Measurements from ENCODE around the gene STARD5.

DNA sequence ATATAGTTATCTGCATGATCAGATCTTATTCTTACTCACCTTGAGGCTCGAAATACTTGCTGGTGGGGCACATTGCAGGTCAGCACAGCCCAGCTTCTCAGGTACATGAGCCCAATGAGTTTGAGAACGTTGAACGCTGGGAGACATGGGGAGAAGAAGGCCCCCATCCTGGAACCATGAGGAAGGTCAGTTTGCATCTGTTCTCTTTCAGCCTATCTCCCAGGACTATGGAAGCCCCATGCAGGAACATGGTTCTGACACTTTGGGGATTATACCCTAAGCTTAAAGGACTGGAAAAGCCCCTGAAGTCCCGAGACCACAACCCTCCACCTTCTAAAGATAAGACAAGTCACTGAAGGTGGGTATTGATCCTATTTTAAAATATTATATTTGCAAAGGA, 17.4 kb upstream of the STARD5 start:
- no peak for TF ChIP-seq TEAD2 (tag; IDR thresholded peaks at IDR 0.05)
- no peak for TF ChIP-seq RAD21 (CRISPR knock-in tag; conservative IDR thresholded peaks at IDR 0.05 in 1 of 2, IDR thresholded peaks at IDR 0.05 in 1 of 2)
- TF ChIP-seq, protein P1, sequence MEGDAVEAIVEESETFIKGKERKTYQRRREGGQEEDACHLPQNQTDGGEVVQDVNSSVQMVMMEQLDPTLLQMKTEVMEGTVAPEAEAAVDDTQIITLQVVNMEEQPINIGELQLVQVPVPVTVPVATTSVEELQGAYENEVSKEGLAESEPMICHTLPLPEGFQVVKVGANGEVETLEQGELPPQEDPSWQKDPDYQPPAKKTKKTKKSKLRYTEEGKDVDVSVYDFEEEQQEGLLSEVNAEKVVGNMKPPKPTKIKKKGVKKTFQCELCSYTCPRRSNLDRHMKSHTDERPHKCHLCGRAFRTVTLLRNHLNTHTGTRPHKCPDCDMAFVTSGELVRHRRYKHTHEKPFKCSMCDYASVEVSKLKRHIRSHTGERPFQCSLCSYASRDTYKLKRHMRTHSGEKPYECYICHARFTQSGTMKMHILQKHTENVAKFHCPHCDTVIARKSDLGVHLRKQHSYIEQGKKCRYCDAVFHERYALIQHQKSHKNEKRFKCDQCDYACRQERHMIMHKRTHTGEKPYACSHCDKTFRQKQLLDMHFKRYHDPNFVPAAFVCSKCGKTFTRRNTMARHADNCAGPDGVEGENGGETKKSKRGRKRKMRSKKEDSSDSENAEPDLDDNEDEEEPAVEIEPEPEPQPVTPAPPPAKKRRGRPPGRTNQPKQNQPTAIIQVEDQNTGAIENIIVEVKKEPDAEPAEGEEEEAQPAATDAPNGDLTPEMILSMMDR (IDR thresholded peaks at IDR 0.05 in 2 of 3, conservative IDR thresholded peaks at IDR 0.05 in 1 of 3; ENCODE audit: insufficient read depth in 2 of 3, low read depth in 1 of 3, low read length in 3 of 3), result no peak
- TF ChIP-seq, protein P2, sequence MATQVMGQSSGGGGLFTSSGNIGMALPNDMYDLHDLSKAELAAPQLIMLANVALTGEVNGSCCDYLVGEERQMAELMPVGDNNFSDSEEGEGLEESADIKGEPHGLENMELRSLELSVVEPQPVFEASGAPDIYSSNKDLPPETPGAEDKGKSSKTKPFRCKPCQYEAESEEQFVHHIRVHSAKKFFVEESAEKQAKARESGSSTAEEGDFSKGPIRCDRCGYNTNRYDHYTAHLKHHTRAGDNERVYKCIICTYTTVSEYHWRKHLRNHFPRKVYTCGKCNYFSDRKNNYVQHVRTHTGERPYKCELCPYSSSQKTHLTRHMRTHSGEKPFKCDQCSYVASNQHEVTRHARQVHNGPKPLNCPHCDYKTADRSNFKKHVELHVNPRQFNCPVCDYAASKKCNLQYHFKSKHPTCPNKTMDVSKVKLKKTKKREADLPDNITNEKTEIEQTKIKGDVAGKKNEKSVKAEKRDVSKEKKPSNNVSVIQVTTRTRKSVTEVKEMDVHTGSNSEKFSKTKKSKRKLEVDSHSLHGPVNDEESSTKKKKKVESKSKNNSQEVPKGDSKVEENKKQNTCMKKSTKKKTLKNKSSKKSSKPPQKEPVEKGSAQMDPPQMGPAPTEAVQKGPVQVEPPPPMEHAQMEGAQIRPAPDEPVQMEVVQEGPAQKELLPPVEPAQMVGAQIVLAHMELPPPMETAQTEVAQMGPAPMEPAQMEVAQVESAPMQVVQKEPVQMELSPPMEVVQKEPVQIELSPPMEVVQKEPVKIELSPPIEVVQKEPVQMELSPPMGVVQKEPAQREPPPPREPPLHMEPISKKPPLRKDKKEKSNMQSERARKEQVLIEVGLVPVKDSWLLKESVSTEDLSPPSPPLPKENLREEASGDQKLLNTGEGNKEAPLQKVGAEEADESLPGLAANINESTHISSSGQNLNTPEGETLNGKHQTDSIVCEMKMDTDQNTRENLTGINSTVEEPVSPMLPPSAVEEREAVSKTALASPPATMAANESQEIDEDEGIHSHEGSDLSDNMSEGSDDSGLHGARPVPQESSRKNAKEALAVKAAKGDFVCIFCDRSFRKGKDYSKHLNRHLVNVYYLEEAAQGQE (IDR thresholded peaks at IDR 0.05; ENCODE audit: borderline replicate concordance), result no peak
- TF ChIP-seq, protein P2 (CRISPR knock-in tag; IDR thresholded peaks at IDR 0.05; ENCODE audit: low read depth), result no peak
- TF ChIP-seq HDAC8 (tag; IDR thresholded peaks at IDR 0.05), result no peak
- TF ChIP-seq TAF1 (IDR thresholded peaks at IDR 0.05; ENCODE audit: control insufficient read depth, extremely low read depth, insufficient read depth, low read length, severe bottlenecking), result no peak
- no peak for TF ChIP-seq JUN (IDR thresholded peaks at IDR 0.05; ENCODE audit: borderline replicate concordance, low read depth, low read length)
- no peak for TF ChIP-seq JUN (CRISPR knock-in tag; IDR thresholded peaks at IDR 0.05; ENCODE audit: borderline replicate concordance)
- TF ChIP-seq TBL1XR1 (IDR thresholded peaks at IDR 0.05; ENCODE audit: low read length in 2 of 2), result no peak
- no peak for TF ChIP-seq MAFK (IDR thresholded peaks at IDR 0.05; ENCODE audit: low read length)
